AML-193 (cell line): ENCODE data around the gene ARHGEF4.

Experiments
- DNase-seq, 2 experiments: peaks; one replicate each; lab custom pipeline; 2025; lab: John Stamatoyannopoulos, UW

Gene ARHGEF4

GRCh38 chr2:130851624-130852382 lies 15.1 kb downstream of the ARHGEF4 start:
- DNase-seq, result no peak

- DNase-seq, result no peak
Observed at GRCh38 chr2:130852521-130853115, 15.9 kb downstream of the ARHGEF4 start.

GRCh38 chr2:130853391-130853790 lies 16.7 kb downstream of the ARHGEF4 start:
- no peak for DNase-seq

DNA sequence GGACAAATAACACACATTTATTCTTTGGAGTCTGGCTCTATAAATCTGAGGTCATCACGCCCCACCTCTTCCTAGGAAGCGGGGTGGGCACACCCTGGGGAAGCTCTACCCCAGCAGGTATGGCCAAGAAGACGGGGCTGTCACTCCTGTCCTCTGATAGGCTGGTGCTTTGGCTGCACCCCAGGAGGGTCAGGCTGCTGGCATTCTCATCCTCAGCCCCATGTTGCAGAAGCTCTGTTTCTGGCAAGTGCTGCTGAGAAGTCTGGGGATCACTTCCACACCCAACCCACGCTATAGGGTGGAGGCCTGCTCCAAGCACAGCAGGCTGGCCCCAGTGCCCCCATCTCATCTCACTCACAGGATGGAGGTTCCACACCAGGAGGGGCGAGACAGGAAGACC lies 17.6 kb downstream of the ARHGEF4 start:
- DNase-seq, result no peak

- peak; percentile 95 to 96 for DNase-seq
Observed at GRCh38 chr2:130864830-130865800, 28.4 kb downstream of the ARHGEF4 start.

DNA sequence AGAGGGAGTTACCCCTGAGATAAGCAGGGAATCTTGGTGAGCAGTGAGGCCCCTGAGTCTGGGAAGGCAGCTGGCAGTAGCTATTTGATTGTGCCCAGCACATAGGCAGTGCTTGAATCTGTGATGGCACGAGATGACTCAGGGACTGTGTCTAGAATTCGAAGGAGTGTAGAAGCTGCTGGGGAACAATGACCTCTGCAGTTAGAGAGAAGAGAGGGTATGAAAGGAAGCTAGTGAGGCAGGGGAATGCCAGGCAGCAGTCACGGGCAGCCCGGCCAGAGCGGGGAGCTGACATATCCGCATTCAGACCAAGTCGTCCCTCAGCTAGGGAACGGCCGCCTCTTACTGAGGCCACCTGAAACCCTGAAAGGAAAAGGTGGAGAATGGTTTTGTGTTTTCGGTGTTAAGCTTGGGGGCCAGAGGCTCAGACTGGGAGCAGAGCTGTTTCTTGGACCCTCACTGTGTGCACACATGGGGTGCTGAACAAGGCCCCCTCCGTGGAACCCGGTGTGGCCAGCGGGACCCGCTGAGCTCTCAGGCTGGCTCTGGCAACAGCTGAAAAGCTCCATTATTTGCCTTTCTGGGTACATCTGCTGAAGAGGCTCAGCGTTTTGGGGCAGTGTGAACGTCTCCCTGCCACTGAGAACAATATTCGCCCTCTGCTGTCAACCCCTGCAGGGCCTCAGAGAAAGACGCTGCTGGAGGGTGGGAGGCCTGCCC lies 32.9 kb downstream of the ARHGEF4 start:
- no peak for DNase-seq

- DNase-seq, result no peak
Observed at GRCh38 chr2:130870161-130870485, 33.4 kb downstream of the ARHGEF4 start.

- DNase-seq, result no peak
Observed at GRCh38 chr2:130870779-130871178, 34.1 kb downstream of the ARHGEF4 start.

- DNase-seq, result no peak
Observed at GRCh38 chr2:130871843-130872740, 35.4 kb downstream of the ARHGEF4 start.

GRCh38 chr2:130872741-130873125 lies 36.0 kb downstream of the ARHGEF4 start:
- DNase-seq, result no peak

DNA sequence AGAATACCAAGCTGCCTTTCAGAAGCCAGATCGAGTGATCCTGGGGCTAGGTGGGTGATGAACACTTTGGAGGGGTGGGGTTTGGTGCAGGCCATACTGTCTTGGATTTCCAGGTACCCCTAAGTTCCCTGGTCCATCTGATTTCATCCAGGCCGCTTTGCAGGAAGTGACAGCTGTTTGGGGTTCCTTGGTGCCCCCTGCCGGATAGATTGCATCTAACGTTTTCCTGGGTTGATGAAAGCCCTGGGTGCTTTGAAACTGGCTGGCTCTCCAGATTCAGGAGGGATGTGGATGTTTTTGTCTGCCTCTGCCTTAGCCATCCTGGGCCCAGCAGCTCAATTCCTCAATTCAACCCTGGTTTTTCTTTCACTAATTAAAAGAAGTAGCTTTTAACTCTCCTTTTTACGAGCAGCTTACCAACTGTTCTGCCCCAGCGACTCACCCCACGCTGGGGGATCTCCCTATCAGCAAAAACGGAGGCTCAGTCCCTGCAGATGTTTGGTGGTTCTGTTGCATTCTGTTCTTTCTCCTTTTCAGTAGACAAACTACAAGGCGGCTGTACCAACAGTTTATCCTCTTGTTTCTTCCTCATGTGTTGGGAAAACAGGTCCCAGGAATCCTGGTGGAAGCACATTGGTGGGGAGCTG lies 37.1 kb downstream of the ARHGEF4 start:
- DNase-seq, result peak; percentile 40 to 59

DNA sequence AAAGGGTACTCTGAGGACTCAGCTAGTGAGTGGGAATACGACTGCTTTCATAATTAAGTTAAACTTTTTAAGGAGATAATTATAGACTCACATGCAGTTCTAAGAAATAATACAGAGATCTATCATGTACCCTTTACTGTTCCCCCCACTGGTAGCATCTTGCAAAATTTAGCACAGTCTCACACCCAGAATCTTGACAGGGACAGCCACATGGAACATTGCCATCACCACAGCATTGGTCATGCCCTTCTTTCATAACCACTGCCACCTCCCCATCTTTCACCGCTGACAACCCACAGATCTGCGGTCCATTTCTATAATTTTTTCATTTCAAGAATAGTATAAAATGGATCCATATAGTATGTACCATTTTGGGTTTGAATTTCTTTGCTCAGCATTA lies 37.8 kb downstream of the ARHGEF4 start:
- DNase-seq, result peak; percentile 6 to 13

- no peak for DNase-seq
Observed at GRCh38 chr2:130875935-130876334, 39.2 kb downstream of the ARHGEF4 start.

DNA sequence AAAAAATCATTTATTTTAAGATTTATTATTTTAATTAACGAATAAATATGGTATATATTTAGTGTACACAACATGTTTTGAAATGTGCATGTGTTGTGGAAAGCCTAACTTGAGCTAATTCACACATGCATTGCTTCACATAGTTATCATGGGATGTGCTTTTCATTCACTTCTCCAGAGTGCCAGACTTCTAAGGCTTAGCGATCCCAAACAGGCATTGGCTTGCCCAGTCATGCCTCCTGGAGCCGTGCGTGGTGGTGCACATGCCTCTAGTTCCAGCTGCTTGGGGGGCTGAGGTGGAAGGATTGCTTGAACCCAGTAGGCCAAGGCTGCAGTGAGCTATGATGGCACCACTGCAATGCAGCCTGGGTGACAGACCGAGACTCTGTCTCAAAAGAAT lies 40.5 kb downstream of the ARHGEF4 start:
- DNase-seq, result no peak

DNA sequence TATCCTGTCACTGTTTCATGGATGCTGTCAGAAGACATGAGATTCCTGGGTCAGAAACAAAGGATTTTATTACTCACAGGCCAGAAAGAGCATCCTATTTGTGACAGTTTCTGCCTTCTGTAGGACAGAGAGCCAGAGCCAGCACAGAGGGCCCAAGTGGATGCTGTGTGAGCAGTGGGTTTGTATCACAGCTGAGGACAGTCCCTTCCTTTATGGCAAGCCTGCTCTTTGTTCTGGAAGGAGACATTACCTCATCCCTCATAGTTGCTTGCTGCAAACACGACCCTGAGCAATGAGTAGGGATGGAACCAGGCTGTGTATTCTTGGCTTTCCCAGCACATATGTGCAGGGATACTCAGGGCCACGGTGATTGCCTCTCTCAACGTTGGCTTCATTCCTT lies 41.6 kb downstream of the ARHGEF4 start:
- DNase-seq, result no peak

GRCh38 chr2:130878933-130879332 lies 42.2 kb downstream of the ARHGEF4 start:
- no peak for DNase-seq

GRCh38 chr2:130882111-130882690 lies 45.5 kb downstream of the ARHGEF4 start:
- DNase-seq, result no peak

- DNase-seq, result no peak
Observed at GRCh38 chr2:130882991-130883390, 46.3 kb downstream of the ARHGEF4 start.

- DNase-seq, result no peak
Observed at GRCh38 chr2:130883496-130883895, 46.8 kb downstream of the ARHGEF4 start.

GRCh38 chr2:130884013-130884412 lies 47.3 kb downstream of the ARHGEF4 start:
- DNase-seq, result no peak
